HUES48 (cell line): Measurements from ENCODE around the gene C6orf62.
A peak's percentile ranks its signal among the peaks of the same experiment; 100 is the strongest.
"Not testable (repeated sequence)": the region's sequence is repeated elsewhere in the genome, so short reads cannot be mapped to it uniquely, and the experiment has no call there.

Source experiments
- H3K27ac ChIP-seq: one replicate; pipeline ENCODE4 v1.7.0; 2013; ENCODE audit warnings: low read depth, low read length, inconsistent platforms
- H3K27me3 ChIP-seq: 2 replicates; pipeline ENCODE4 v1.6.1; 2013; ENCODE audit warnings: mild to moderate bottlenecking, low read length; ENCODE audit not compliant: control insufficient read depth, insufficient read depth
- H3K36me3 ChIP-seq: 2 replicates; pipeline ENCODE4 v1.6.1; 2013; ENCODE audit warnings: low read length; ENCODE audit not compliant: control insufficient read depth, insufficient read depth
- H3K4me1 ChIP-seq: 2 replicates; pipeline ENCODE4 v1.6.1; 2013; ENCODE audit warnings: mild to moderate bottlenecking, low read length; ENCODE audit not compliant: control insufficient read depth, insufficient read depth
- H3K4me3 ChIP-seq: 2 replicates; pipeline ENCODE4 v1.5.1; 2013; ENCODE audit warnings: mild to moderate bottlenecking, low read depth, low read length
- H3K9ac ChIP-seq: 2 replicates; pipeline ENCODE4 v1.6.1; 2013; ENCODE audit warnings: mild to moderate bottlenecking, low read depth, low read length, moderate library complexity
- H3K9me3 ChIP-seq: 2 replicates; pipeline ENCODE4 v1.6.1; 2013; ENCODE audit warnings: low read length; ENCODE audit not compliant: control insufficient read depth, insufficient read depth

C6orf62 gene

DNA sequence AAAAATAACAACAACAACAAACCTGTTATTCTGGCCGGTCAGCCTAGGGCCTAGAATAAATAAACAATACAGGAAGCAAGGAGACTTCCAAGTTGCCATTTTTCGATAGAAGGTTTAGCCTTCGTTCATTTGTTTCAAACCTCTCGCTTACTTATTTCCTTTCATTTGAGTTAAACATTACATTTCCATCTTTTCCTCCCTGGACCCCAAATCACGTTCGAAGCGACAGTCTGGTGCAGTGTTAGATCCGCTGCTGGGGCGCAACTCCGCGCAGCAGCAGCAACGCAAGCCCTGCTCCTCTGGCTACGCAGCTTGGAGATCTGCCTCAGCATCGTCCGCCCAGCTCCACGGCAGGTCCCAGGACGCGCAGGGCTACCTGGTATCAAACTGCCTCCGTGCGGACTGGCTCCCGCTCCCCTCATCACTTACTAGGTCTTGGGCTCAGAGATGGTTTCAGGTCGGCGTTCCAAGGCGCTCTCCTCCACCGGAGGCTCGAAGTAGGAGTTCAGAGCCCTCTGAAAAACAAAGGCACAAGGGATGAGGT lies 52.8 kb downstream of the C6orf62 start:
- peaks cover 16% of the 10 kb centered on the region for H3K9me3 ChIP-seq
- H3K27me3 ChIP-seq = no peaks in the 10 kb centered on the region
- peak overlapping the region; percentile 88 for H3K27ac ChIP-seq
- H3K4me1 ChIP-seq = peaks cover 10% of the 10 kb centered on the region; the same call in 1 of the 2 replicates
- peak overlapping the region; percentile 92 for H3K9ac ChIP-seq
- peaks cover 31% of the 10 kb centered on the region for H3K36me3 ChIP-seq
- peak overlapping the region; percentile 94 for H3K4me3 ChIP-seq

DNA sequence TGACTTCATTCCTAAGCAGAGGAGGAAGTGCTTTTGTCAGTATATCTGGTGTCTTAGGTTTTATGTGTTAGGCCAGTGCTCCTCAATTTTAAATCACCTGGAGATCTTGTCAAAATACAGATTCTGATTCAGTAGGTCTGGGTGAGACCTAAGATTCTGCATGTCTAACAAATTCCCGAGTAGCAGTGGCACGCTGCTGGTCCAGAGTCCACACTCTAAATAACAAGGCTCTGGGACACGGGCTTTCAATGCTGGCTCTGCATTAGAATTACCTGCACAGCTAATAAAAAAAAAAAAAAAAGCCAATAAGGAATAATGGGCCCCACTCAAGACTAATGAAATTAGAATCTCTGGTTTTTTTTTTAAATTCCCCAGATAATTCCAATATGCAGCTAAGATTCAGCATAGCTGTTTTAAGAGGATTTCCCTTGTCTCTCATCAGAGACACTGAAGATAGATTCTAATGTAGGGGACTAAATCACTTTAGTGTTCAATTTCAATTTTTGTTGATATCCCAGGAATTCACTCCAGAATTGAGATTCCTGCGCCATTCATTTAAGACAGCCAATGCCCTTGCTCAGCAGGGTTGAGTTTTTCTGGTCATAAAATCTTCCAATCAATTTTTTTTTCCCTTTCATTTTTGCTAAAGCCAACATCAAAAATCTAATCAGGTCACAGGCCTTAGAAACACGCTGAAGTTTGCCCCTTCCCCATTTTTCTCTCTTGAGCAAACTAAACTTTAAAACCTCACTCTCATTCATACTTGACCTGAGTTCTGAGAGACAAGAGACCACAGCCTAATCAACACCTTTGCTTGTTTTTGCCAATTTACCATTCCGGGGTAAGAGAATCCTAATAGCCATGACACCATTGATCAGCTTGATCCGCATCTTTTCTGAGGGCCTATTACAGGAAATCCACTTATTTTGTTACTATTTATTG lies 54.6 kb downstream of the C6orf62 start:
- Histone ChIP-seq H3K27ac (no peak overlapping the region), H3K36me3 (peaks cover 42% of the 10 kb centered on the region), H3K4me3 (0 out of 2 replicates have a peak overlapping the region, but pooled peaks have one; percentile 94), H3K9me3 (peaks cover 2% of the 10 kb centered on the region; the same call in 1 of the 2 replicates), H3K27me3 (no peaks in the 10 kb centered on the region), H3K4me1 (peaks cover 16% of the 10 kb centered on the region), H3K9ac (no peak overlapping the region)

DNA sequence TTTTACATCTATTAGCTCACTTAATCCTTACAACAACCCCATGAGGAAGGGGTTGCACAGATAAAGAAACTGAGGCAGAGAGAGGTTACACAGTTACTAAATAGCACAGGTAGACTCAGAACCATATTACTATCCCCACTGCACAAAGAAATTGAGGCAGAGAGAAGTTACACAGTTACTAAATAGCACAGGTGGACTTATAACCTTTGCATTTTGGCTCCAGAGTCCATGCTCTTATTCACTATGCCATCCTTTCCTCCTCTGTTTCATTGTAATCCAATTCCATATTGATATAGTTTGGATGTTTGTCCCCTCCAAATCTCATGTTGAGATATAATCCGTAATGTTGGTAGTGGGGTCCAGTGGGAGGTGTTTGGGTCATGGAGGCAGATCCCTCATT lies 55.8 kb downstream of the C6orf62 start:
- Histone ChIP-seq H3K9me3 (no peaks in the 10 kb centered on the region), H3K9ac (no peak overlapping the region), H3K27ac (no peak overlapping the region), H3K27me3 (no peaks in the 10 kb centered on the region), H3K4me1 (peaks cover 25% of the 10 kb centered on the region), H3K36me3 (peaks cover 42% of the 10 kb centered on the region), H3K4me3 (no peak overlapping the region)

DNA sequence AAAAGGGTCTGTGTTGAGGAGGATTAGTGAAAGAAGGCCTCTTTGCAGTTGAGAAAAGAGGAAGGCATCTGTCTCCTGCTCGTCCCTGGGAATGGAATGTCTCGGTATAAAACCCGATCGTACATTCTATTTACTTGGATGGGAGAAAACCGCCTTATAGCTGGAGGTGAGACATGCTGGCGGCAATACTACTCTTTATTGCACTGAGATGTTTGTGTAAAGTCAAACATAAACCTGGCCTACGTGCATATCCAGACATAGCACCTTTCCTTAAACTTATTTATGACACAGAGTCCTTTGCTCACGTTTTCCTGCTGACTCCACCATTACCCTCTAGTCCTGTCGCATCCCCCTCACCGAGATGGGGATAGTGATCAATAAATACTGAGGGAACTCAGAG lies 56.7 kb downstream of the C6orf62 start:
- no peaks in the 10 kb centered on the region for H3K27me3 ChIP-seq
- peaks cover 25% of the 10 kb centered on the region for H3K4me1 ChIP-seq
- peaks cover 49% of the 10 kb centered on the region for H3K36me3 ChIP-seq
- no peak overlapping the region for H3K27ac ChIP-seq
- no peak overlapping the region for H3K4me3 ChIP-seq
- no peaks in the 10 kb centered on the region for H3K9me3 ChIP-seq
- H3K9ac ChIP-seq = no peak overlapping the region

DNA sequence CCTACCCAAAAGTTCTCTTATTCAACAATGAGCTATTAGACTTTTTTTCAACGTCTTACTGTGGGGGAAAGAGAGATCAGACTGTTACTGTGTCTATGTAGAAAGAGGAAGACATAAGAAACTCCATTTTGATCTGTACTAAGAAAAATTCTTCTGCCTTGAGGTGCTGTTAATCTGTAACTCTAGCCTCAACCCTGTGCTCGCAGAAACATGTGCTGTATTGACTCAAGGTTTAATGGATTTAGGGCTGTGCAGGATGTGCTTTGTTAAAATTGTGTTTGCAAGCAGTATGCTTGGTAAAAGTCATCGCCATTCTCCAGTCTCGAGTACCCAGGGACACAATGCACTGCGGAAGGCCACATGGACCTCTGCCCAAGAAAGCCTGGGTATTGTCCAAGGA lies 57.2 kb downstream of the C6orf62 start:
- H3K27ac ChIP-seq, H3K27me3 ChIP-seq, H3K4me3 ChIP-seq, H3K9ac ChIP-seq, H3K9me3 ChIP-seq: not testable (repeated sequence)
- Histone ChIP-seq H3K4me1 (peaks cover 25% of the 10 kb centered on the region), H3K36me3 (peaks cover 53% of the 10 kb centered on the region)

DNA sequence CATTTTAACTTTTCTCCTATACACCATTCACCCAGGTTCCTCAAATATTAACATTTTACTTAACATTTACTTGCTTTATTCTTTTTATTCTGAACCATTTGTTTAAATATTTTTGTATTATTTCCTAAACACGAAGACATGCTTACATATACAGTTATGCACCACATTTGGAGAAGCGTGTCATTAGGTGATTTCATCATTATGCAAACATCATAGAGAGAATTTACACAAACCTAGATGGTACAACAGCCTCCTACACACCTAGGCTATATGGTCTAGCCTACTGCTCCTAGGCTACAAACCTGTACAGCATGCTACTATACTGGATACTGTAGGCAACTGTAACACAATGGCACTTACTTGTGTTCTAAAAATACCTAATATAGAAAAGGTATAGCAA lies 58.8 kb downstream of the C6orf62 start:
- no peak overlapping the region for H3K9ac ChIP-seq
- H3K27ac ChIP-seq = no peak overlapping the region
- H3K36me3 ChIP-seq = peaks cover 60% of the 10 kb centered on the region
- H3K4me1 ChIP-seq = peaks cover 17% of the 10 kb centered on the region
- no peak overlapping the region for H3K4me3 ChIP-seq
- no peaks in the 10 kb centered on the region for H3K27me3 ChIP-seq
- no peaks in the 10 kb centered on the region for H3K9me3 ChIP-seq

DNA sequence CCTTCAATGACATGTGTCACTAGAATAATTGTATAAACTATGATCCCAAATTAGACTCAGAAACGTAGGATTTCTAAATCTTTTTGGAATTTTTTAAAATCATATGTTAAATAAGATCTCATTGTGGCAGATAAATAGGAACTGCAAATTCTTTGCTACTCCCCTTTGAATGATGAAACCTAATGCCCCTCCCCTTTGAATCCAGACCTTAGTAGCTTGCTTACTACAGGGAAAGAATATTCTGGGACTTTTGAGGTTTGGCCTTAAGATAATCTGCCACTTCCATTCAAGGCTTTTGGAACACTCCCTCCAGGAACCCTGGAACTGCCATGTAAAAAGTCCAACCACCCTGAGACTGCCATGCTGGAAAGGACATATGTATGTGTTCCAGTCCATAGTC lies 59.4 kb downstream of the C6orf62 start:
- H3K4me3 ChIP-seq = no peak overlapping the region

DNA sequence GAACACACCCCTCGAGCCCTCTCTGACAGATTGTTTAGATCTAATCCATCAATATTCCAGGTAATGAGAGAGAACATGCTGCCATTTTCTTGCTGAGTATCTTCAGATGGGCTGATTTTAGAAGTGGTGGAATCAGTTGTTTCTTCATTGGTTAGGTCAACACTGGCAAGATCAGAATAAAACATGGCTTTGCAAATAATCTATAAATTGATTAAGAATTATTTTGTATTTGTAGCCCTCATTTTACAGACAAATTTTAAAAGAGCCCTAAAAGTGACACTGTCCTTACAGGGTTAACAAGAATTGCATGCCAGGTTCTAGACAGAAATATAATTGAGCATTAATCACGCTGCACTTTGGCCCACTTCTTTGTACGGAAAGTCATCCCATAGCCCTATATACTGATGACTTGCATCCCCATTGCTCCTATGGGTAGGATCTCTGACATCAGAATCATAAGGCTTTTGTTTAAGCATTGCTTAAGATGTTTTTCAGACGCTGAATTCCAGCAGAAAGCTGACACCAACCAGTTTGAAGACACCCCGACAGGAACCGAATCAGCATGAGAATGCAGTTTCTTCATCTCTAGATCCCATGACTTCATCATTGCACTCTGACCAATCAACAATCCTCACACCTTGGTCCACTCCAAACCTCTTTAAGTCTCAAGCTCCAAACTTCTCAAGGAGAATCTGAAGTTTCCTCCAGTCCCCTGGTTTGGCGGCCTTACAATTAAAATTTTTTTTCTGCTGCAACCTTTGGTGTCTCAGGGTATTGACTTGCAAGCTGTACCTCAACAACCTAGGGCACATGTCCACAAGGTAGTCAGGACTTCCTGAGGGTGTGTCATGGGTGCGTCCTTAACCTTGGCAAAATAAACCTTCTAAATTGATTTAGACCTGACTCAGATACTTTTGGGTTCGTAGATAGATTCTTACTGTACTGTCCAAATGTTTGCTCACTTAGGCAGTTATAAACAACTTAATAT lies 60.1 kb downstream of the C6orf62 start:
- Histone ChIP-seq H3K36me3 (peaks cover 58% of the 10 kb centered on the region), H3K4me1 (peaks cover 15% of the 10 kb centered on the region), H3K27me3 (no peaks in the 10 kb centered on the region), H3K4me3 (no peak overlapping the region), H3K9me3 (no peaks in the 10 kb centered on the region), H3K9ac (no peak overlapping the region), H3K27ac (peak overlapping the region; percentile 52)

More for the DNA sequence above, 59.4 kb downstream of the C6orf62 start:
- Histone ChIP-seq H3K9me3 (no peaks in the 10 kb centered on the region), H3K9ac (no peak overlapping the region), H3K36me3 (peaks cover 56% of the 10 kb centered on the region), H3K4me1 (peaks cover 15% of the 10 kb centered on the region), H3K27ac (peak overlapping the region; percentile 52), H3K27me3 (no peaks in the 10 kb centered on the region)

DNA sequence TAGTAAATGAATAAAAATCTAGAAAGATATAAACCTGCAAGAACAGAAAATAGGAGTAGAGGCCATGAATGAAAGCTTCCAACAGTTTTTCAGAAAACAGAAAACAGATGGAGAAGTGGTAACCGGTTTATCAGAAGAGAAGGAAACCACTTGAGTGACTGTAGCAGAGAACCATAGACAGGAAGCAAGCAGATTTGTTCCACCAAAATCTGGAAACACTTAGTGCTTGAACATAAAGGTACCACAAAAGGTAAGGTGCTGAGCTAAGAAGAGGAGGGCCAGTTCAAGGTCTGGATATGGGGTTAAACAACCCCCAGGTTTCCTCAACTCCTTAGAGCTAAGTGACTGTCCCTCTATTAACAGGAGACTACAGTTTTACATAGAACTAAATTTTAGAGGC lies 63.7 kb downstream of the C6orf62 start:
- no peaks in the 10 kb centered on the region for H3K27me3 ChIP-seq
- H3K9me3 ChIP-seq = no peaks in the 10 kb centered on the region
- H3K4me3 ChIP-seq = no peak overlapping the region
- peaks cover 65% of the 10 kb centered on the region for H3K36me3 ChIP-seq
- peaks cover 15% of the 10 kb centered on the region for H3K4me1 ChIP-seq
- no peak overlapping the region for H3K9ac ChIP-seq
- H3K27ac ChIP-seq = no peak overlapping the region
